Measurements from ENCODE around the gene PBRM1.

GRCh38 chr3:52502001-52502400 lies 183.7 kb downstream of the PBRM1 start:
- TF ChIP-seq CTCF (IDR thresholded peaks at IDR 0.05) (no peak), POLR2A (IDR thresholded peaks at IDR 0.05) (no peak)
